Measurements from ENCODE around the gene TEKT3. TPM values are rescaled to one million over a fixed set of nuclear protein-coding genes. Genes with fewer than 3 reads are reported as not detected.

The TEKT3 gene
- total RNA-seq, 1 donor from 2014 or later = not detected

DNA sequence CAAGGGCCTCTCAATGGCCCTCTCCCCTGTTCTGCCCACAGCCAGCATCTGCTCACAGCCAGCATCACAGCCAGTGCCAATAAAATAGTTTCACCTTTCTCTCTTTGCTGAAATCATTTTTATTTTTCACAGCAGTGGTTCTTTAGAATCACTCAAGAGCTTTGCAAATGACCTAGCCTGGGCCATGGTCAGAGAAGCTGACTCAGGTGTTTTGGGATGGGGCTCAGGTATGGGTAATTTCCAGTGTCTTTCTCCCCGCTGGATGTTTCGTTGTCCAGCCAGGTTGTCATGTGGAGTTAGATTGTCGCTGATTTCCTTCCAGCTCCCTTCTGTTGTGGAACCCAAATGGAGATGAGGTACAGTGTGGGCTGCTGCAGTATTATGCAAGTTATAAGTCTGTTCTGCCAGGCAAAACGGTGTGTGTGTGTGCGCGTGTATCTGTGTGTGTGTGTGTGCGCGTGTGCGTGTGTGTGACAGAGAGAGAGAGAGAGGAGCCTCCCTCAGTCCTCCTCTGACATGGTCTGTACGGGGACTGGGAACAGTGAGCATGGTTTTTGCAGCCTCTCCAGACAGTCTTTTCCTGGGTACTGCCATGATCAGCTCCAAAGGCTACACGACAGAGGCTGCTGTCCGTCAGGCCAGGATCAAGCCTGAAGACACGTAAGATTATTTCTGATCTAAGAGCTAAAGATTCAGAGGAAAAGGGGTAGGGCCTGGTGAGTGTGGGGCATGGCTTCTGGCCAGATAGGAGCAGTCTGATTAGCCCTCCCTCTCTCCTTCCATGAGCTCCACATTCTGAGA, 74.9 kb downstream of the TEKT3 start:
- no peak for DNase-seq (ENCODE audit: low read depth in 2 of 2)

DNA sequence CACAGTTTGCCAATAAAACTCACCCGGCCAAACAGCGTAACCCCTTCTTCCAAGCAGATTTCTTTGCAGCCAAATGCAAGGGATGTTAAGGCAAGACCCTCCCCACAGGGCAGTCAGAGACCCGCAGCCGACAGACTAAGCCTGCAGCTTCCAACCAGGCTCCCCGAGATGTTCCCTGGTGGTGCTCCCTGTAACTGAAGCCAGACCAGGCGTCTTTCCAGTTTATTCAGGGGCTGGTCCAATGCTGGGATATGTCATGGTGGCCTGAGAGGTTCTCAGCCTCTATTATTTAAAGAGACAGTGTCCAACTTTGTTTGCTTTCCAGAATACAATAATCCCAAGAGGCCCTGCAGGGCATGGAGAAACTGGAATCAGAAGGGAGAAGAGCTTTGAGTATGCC, 76.3 kb downstream of the TEKT3 start, which contains the start of gene PMP22:
Gene PMP22 (minus strand): TSS at position 196 of the 400 bp plus-strand sequence. CDS start 4,599 bp downstream, outside the sequence.
- no peak for DNase-seq (ENCODE audit: low read depth in 2 of 2)

DNA sequence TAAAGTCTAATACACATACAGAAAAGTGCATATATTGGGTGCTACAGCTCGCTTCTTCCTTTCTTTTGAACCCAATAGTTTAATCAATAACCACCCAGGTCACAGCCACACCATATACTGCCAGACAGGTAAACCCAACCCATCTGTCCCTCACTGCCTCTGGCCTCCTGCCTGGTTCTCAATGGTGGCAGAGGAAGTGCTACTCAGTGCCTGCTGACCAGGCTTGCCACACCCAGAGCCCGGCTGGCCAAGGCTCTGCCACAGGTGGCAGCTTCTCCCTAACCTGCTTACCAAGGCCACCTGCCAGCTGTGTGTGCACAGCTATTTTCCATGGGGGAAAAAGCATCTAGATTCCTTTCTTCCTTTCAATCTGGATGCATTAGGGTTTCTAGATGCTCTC, 76.9 kb downstream of the TEKT3 start:
- DNase-seq (ENCODE audit: low read depth in 2 of 2) = no peak

DNA sequence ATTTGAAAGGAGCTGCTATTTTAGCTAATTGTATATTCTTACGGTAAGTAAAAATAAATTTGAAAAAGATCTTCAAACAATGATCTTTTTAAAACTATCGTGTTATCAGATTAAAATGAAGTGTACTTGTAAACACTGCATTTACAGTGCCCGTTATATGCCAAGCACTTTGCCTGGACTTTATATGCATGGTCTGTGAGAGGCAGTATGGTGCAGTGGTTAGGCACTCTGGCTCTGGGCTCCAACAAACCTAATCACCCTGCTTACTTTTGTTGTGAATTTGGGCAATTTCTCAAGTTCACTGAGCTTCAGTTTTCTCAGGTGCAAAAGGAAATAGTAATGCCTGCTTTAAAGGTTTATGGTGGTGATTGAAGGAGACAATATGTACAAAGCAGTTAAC, 77.7 kb downstream of the TEKT3 start:
- no peak for DNase-seq (ENCODE audit: low read depth in 2 of 2)

DNA sequence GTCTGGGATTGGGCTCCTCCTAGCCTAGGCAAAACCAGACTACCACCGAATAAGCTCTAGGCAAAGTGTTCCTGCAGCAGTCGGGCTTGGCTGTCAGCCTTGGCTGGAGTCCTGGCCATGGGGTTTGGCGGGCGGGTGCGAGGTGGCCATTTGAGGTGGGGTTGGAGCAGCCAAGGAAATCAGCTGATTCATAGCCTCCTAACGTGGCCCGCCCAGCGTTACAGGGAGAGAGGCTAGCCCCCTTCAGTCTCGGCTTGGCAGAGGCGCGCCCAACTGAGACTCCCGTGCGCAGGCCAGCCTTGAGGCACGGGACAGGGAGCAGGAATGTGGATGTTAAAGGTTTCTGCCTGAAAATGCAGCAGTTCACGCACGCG, 78.2 kb downstream of the TEKT3 start:
- peak; percentile 68 to 74 for DNase-seq (ENCODE audit: low read depth in 2 of 2)

DNA sequence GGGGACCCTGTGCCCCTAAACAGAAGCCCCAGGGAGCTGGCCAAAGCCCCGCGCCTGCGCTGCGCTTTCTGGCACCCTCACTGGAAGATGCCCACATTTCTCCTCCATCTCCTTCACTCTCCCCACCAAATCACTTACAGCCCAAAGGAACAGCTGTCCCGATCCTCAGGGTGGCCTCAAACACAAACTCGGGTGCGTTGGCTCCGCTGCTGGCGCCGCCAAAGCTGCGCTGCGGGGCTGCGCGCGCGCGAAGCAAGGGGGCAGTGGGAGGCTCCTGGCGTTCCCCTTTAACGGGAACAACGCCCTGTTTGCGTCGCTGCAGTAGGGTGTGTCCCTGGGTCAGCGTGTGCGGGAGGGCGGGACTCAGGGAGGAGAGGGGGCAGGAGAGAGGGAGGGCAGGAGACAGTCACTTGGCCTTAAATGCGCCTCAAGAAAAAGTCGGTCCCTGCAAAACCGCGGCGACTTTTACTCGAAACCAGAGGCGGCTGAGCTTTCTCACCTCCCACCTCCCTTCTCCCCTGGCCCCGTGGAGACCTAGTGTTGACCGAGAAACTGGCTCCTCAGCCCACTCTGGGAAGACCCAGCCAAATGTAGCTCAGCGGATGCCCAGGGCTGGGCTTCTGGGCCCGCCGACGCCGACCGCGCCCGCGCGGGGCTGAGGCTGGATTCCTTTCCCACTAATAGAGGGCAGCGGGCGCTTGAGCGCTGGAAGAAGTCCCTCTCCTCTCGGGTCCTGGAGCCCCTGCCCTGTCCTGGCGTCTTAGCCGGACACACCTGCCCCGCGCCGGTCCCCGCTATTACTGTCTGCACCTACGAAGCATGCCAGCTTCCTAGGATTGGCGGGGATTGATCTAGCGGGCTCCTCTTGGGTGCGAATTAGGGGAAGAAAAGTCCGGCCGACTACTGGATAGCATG, 78.8 kb downstream of the TEKT3 start:
- peak; percentile 75 to 84 for DNase-seq (ENCODE audit: low read depth in 2 of 2)

DNA sequence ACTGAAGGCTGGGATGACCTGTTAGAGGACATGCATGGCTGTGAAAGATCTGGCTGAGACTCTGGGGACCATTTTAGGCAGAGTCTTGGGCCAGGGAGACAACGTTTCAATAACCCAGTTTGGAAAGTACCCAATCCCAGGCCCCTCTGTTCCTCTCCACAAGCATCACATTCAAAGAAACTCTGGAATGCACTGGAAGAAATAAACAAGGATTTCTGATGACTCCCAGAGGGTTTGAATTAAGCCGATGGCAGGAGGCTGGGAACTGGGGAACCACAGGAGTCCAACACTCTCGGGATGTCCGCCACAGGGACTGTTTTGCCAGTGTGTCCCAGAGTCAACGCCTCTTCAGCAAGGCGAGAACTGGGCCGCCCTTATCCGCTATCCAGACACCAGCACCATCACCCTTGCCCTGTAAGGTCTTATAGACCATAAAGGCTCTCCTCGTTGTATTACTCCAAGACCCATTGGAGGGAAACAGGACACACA, 79.6 kb downstream of the TEKT3 start:
- peak; percentile 51 to 61 for DNase-seq (ENCODE audit: low read depth in 2 of 2)

DNA sequence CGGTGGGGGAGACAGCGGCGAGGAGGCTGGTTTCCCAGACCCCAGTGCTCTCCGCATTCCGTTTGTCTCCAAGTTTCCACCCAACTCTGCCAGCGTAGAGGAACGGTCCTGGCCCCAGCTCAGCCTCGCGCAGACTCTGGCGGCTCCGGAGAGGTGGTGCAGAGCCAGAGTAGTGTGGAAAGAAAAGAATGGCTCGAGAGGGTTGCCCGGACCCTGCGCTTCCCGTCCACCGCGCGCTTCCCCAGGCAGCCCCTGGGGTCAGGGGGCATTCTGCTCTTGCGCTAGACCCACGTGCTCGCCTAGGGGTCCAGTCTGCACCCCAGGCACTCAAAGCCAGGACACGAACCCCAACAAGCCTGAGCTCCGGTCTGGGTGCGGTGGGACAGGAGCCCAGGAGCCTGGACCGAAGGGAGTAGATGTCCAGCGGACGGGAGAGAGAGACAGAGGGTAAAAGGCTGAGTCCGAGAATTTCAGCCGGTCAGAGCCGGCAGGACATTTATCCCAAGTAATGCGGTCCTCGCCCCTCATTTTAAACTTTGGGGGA, 80.1 kb downstream of the TEKT3 start:
- DNase-seq (ENCODE audit: low read depth in 2 of 2) = peak; percentile 71 to 79

DNA sequence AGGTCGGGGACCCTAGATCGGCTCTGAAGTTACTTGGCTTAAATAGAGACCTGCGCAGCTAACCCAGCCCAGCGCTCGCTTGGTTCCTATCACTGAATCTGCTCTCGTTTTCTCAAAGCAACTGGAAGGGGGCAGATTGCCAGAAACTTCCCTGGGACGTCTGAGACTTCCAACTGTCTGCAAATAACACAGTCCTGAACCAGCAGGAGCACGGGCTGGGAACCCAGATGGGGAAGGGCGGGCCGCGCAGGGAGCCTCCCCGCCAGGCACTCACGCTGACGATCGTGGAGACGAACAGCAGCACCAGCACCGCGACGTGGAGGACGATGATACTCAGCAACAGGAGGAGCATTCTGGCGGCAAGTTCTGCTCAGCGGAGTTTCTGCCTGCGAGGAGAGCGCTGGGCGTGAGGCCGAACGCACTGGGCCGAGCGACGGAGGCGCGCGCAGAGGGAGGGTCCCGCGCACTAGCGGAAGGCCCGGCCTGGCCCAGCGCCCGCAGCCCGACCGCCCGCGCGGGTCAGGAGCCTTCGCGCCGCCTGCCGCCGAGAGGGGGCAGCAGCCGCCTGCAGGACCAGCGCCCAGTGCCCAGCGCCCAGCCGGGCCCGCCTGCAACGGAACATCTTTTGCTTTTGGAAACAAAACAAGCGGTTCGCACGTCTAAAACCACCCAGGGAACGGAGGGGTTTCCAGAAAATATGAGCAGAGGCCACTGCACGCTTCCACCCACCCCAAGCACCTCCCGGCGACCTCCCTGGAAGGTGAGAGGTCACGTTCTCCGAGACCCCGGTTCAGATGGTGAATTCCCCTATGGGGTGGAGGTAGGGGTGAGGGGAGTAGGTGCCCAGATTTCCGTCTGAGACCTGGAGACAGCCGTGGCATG, 80.8 kb downstream of the TEKT3 start:
- peak; percentile 90 to 94 for DNase-seq (ENCODE audit: low read depth in 2 of 2)

DNA sequence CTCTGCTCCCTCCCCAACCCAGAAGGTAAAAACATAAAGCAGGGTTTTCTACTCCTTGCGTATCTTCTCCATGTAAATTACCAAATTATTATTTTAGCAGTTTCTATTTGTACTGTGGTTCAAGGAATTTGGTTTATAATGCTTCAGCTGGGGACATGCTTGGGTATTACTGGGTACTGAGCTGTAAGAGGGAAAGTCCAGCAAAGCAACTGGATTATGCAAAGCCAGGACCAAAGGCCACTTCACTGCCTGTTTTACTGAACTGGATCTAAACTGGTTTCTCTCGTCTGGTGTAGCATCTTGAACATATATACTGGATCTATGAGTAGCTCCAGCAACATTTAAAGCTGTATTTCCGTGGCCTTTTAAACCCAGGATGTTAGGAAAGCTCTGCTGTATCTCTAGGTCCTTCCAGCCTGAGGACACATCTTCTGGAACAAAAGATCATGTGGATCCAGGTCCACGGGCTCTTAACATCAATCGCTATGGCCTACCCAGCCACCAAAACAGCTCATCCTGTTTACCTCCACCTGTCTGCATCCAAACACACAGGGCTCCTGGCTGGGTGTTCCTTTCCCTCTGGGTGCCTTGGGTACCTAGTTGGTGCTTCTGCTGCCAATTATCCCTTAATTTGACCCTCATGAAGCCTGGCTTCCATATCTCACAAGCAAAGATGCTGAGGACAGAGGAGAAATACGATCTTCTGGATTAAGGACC, 83.4 kb downstream of the TEKT3 start:
- DNase-seq (ENCODE audit: low read depth in 2 of 2) = no peak

DNA sequence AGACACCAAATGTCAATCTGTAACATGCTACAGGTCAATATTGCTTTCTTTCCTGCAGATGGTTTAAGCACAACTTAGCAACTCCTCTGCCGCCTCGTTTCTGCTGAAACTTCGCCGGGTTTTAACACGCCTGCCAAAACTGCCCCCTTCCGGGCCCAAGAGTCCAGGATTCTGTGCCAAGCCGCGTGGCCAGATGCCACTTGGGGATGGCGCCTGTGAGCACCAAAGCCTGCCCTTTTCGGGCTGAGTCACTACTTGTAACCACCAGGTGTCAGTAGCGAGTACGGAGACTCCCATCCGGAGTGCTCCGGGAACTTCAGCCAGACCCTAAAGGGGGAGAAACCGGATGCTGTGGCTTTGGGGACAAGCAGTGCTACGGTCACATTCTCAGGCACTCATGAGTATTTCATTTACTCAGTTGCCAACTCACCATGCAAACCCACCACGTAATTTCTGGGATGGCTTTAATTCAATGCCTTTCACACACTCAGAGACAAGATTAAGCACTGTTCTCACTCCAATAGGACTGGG, 84.1 kb downstream of the TEKT3 start:
- DNase-seq (ENCODE audit: low read depth in 2 of 2) = peak; percentile 72 to 75

DNA sequence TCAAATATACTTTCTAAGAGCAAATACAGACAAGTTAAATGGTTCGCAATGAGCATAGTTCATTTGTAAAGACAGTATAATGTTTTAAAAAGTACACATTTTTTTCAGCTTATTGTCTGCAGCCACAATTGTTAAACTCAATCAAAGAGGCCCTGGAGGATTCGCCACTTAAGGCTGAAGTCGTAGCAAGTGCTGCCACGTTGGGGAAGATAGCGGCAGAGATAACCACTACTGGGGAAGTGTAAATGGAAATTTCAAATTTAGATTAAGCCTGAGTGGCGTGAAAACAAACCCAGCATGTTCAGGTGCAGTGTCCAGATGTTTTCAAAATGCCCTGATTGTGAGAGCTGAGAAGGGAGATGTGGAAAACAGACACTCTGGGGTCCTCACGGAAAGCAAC, 84.7 kb downstream of the TEKT3 start:
- DNase-seq (ENCODE audit: low read depth in 2 of 2) = no peak

DNA sequence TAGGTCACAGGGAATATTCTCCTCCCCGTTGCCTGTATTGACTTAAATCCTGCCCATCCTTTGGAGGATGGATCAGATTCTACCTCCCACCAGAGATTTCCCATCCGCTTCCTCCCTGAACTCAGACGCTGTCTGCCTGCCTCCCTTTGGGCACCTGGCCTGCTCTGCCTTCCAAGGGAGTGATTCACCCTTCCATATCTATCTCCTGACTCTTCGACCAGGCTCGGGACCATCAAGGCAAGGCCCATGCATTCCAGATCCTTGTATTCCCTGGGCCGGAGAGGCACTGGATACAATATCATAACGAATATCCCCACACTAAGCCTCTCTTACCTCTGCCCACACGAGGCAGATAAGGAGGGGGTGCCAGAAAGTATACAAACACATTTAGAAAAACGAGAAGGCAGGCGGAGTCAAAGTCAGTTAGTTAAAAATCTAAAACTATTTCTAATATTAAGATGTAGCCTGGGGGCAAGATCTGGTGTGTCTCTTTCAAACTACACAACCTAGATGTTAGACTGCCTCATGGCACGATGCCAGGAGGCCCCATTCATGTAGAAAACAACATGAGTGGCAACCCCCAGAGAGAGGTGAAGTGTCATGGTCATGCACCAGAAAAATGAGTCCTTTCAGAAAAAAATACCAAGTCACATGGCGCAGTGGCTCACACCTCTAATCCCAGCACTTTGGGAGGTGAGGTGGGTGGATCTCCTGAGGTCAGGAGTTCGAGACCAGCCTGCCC, 85.5 kb downstream of the TEKT3 start:
- no peak for DNase-seq (ENCODE audit: low read depth in 2 of 2)

Other genes with a start within 250 kb of the TEKT3 start
- gene PMP22, start 76.3 kb downstream of the TEKT3 start, total RNA-seq = 18.7 and 22.2 TPM in 2 replicates
- 0.87 and 2.0 TPM in 2 replicates for gene CDRT4, start 126.0 kb upstream of the TEKT3 start, total RNA-seq
- 13.3 and 19.4 TPM in 2 replicates for gene TVP23C, start 221.9 kb upstream of the TEKT3 start, total RNA-seq